ENCODE data around the gene DNM2.

The DNM2 gene

GRCh38 chr19:10724573-10725071 lies 6.7 kb downstream of the DNM2 start:
- TF ChIP-seq BHLHE40 (IDR thresholded peaks at IDR 0.05; ENCODE audit: borderline replicate concordance) (no peak), NFRKB (IDR thresholded peaks at IDR 0.05) (no peak), SP1 (IDR thresholded peaks at IDR 0.05) (no peak), PKNOX1 (IDR thresholded peaks at IDR 0.05) (no peak), ARNT (IDR thresholded peaks at IDR 0.05) (no peak), HDGF (IDR thresholded peaks at IDR 0.05; ENCODE audit: borderline replicate concordance) (no peak), FOXA1 (IDR thresholded peaks at IDR 0.05) (no peak), FOXK2 (IDR thresholded peaks at IDR 0.05) (no peak), ZNF384 (IDR thresholded peaks at IDR 0.05) (no peak)
- CTCF ChIA-PET, result no interaction called here
- POLR2A ChIA-PET, result no interaction called here
- no peak for DNase-seq (ENCODE audit: extremely low spot score)

GRCh38 chr19:10725415-10725814 lies 7.5 kb downstream of the DNM2 start:
- no peak for DNase-seq (ENCODE audit: extremely low spot score)
- TF ChIP-seq ZNF384 (IDR thresholded peaks at IDR 0.05) (no peak), HDGF (IDR thresholded peaks at IDR 0.05; ENCODE audit: borderline replicate concordance) (no peak)
- POLR2A ChIA-PET, result no interaction called here
- CTCF ChIA-PET, result no interaction called here

- ChIA-PET CTCF (no interaction called here), POLR2A (no interaction called here)
- TF ChIP-seq CTBP1 (IDR thresholded peaks at IDR 0.05; ENCODE audit: borderline replicate concordance) (no peak), FOXA1 (IDR thresholded peaks at IDR 0.05) (no peak), TARDBP (IDR thresholded peaks at IDR 0.05) (no peak), ARNT (IDR thresholded peaks at IDR 0.05) (no peak), FOXK2 (IDR thresholded peaks at IDR 0.05) (no peak), HDGF (IDR thresholded peaks at IDR 0.05; ENCODE audit: borderline replicate concordance) (no peak), L3MBTL2 (conservative IDR thresholded peaks at IDR 0.05) (no peak), LEF1 (IDR thresholded peaks at IDR 0.05; ENCODE audit: borderline replicate concordance) (no peak), PKNOX1 (IDR thresholded peaks at IDR 0.05) (no peak), NFRKB (IDR thresholded peaks at IDR 0.05) (no peak), SUZ12 (IDR thresholded peaks at IDR 0.05) (no peak)
- no peak for DNase-seq (ENCODE audit: extremely low spot score)
Measured at GRCh38 chr19:10726268-10726667, 8.4 kb downstream of the DNM2 start.

- POLR2A ChIA-PET, result interaction anchor here (1.0 kb wide), 1 partner anchor 8 kb away, joined by 4 read pairs; no protein-coding TSS in a partner anchor
- CTCF ChIA-PET, result no interaction called here
- DNase-seq (ENCODE audit: extremely low spot score), result no peak
Measured at GRCh38 chr19:10727685-10728201, 9.9 kb downstream of the DNM2 start.

GRCh38 chr19:10729411-10729810 lies 11.5 kb downstream of the DNM2 start:
- no peak for TF ChIP-seq PKNOX1 (IDR thresholded peaks at IDR 0.05)
- ChIA-PET CTCF (interaction anchor here (0.6 kb wide), 1 partner anchor 124 kb away, joined by 3 read pairs; no protein-coding TSS in a partner anchor), POLR2A (no interaction called here)
- no peak for DNase-seq (ENCODE audit: extremely low spot score)

More at GRCh38 chr19:10727685-10728201, 9.9 kb downstream of the DNM2 start:
- no peak for TF ChIP-seq FOXK2 (IDR thresholded peaks at IDR 0.05)
- no peak for TF ChIP-seq ZNF384 (IDR thresholded peaks at IDR 0.05)
- TF ChIP-seq NFRKB (IDR thresholded peaks at IDR 0.05), result no peak

- CTCF ChIA-PET, result interaction anchor here (0.7 kb wide), 1 partner anchor 28 kb away, joined by 4 read pairs; no protein-coding TSS in a partner anchor
- no peak for DNase-seq (ENCODE audit: extremely low spot score)
- no peak for TF ChIP-seq ARNT (IDR thresholded peaks at IDR 0.05)
- TF ChIP-seq ELF4 (IDR thresholded peaks at IDR 0.05), result no peak
- TF ChIP-seq SUZ12 (IDR thresholded peaks at IDR 0.05), result no peak
- no peak for TF ChIP-seq PKNOX1 (IDR thresholded peaks at IDR 0.05)
- TF ChIP-seq L3MBTL2 (conservative IDR thresholded peaks at IDR 0.05), result no peak
- POLR2A ChIA-PET, result interaction anchor here (1.2 kb wide), 1 partner anchor 12 kb away, joined by 4 read pairs; no protein-coding TSS in a partner anchor
Measured at GRCh38 chr19:10730932-10731331, 13.1 kb downstream of the DNM2 start.

- no peak for DNase-seq (ENCODE audit: extremely low spot score)
- CTCF ChIA-PET, result interaction anchor here (1.6 kb wide), 1 partner anchor 19 kb away, joined by 6 read pairs; the partner anchor contains the start of gene DNM2
- TF ChIP-seq TARDBP (IDR thresholded peaks at IDR 0.05), result no peak
- POLR2A ChIA-PET, result no interaction called here
Measured at GRCh38 chr19:10735741-10736140, 17.9 kb downstream of the DNM2 start.

Measured in HEK293T (cell line).